Measurements from ENCODE around the gene TLR9. TPM values are rescaled to one million over a fixed set of nuclear protein-coding genes. Genes with fewer than 3 reads are reported as not detected.

TLR9 gene
- total and polyA plus RNA-seq, 9 of the 15 experiments (the other 6 are each of a cell fraction or from before 2014, with no cell fraction given), result not detected

DNA sequence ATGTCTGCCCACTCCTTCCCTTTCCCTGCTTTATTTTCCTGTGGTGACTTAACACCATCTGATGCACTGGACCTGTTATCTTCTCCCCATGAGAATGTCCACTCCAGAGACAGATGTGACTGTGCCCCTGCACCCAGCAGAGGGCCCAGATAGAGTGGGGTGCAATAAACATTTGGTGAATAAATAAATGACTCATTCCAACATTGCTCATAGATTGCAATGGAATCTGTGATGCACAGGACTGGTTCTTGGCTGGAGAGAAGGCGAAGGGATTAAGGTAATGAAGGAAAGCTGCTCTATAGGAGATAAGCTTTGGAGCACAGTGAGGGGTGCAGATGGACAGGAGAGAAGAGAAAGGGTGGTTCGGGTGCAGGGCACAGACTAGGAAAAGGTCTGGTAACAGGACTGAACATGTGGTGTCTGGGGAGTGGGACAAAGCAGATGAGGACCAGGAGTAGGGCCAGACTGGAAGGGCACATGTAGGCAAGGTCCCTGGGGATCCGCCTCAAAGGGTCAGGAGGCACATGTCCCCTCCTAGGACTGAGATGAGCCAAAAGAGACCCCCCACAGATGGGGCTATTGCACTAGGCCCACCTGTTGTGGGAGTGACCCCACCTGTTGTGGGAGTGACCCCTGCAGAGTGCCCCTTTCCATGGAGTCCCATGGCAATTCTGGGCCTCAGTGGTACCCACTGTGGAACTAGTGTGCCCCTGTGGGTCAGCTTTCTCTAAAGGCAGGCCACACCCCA, 53.8 kb downstream of the TLR9 start (continued):
- TF ChIP-seq, protein P1, sequence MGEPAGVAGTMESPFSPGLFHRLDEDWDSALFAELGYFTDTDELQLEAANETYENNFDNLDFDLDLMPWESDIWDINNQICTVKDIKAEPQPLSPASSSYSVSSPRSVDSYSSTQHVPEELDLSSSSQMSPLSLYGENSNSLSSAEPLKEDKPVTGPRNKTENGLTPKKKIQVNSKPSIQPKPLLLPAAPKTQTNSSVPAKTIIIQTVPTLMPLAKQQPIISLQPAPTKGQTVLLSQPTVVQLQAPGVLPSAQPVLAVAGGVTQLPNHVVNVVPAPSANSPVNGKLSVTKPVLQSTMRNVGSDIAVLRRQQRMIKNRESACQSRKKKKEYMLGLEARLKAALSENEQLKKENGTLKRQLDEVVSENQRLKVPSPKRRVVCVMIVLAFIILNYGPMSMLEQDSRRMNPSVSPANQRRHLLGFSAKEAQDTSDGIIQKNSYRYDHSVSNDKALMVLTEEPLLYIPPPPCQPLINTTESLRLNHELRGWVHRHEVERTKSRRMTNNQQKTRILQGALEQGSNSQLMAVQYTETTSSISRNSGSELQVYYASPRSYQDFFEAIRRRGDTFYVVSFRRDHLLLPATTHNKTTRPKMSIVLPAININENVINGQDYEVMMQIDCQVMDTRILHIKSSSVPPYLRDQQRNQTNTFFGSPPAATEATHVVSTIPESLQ (CRISPR knock-in tag; IDR thresholded peaks at IDR 0.05), result no peak
- TF ChIP-seq ELF1 (tag; IDR thresholded peaks at IDR 0.05), result no peak
- TF ChIP-seq, protein P2, sequence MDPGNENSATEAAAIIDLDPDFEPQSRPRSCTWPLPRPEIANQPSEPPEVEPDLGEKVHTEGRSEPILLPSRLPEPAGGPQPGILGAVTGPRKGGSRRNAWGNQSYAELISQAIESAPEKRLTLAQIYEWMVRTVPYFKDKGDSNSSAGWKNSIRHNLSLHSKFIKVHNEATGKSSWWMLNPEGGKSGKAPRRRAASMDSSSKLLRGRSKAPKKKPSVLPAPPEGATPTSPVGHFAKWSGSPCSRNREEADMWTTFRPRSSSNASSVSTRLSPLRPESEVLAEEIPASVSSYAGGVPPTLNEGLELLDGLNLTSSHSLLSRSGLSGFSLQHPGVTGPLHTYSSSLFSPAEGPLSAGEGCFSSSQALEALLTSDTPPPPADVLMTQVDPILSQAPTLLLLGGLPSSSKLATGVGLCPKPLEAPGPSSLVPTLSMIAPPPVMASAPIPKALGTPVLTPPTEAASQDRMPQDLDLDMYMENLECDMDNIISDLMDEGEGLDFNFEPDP (CRISPR knock-in tag; IDR thresholded peaks at IDR 0.05), result no peak
- no peak for TF ChIP-seq ZNF79 (CRISPR knock-in tag; IDR thresholded peaks at IDR 0.05; ENCODE audit: low read depth)
- TF ChIP-seq ETS2 (tag; IDR thresholded peaks at IDR 0.05; ENCODE audit: borderline replicate concordance, poor library complexity, severe bottlenecking), result no peak
- peak; percentile 67 for TF ChIP-seq NCOR1 (IDR thresholded peaks at IDR 0.05)
- TF ChIP-seq, protein P3, sequence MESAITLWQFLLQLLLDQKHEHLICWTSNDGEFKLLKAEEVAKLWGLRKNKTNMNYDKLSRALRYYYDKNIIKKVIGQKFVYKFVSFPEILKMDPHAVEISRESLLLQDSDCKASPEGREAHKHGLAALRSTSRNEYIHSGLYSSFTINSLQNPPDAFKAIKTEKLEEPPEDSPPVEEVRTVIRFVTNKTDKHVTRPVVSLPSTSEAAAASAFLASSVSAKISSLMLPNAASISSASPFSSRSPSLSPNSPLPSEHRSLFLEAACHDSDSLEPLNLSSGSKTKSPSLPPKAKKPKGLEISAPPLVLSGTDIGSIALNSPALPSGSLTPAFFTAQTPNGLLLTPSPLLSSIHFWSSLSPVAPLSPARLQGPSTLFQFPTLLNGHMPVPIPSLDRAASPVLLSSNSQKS (CRISPR knock-in tag; IDR thresholded peaks at IDR 0.05), result no peak
- TF ChIP-seq TRIM28 (IDR thresholded peaks at IDR 0.05), result no peak
- no peak for TF ChIP-seq PHF20 (IDR thresholded peaks at IDR 0.05; ENCODE audit: partially characterized antibody)
- TF ChIP-seq ZNF699 (CRISPR knock-in tag; IDR thresholded peaks at IDR 0.05; ENCODE audit: insufficient replicate concordance), result no peak
- TF ChIP-seq SLC30A9 (CRISPR knock-in tag; IDR thresholded peaks at IDR 0.05), result no peak
- TF ChIP-seq ZSCAN32 (CRISPR knock-in tag; IDR thresholded peaks at IDR 0.05), result no peak
- no peak for TF ChIP-seq ILF3 (IDR thresholded peaks at IDR 0.05; ENCODE audit: borderline replicate concordance)
- no peak for TF ChIP-seq ZNF140 (CRISPR knock-in tag; IDR thresholded peaks at IDR 0.05)
- TF ChIP-seq E2F3 (CRISPR knock-in tag; IDR thresholded peaks at IDR 0.05), result no peak
- TF ChIP-seq CBFA2T2 (conservative IDR thresholded peaks at IDR 0.05), result peak; percentile 83
- peak; percentile 47; the same call in 1 of the 2 replicates for TF ChIP-seq DPF2 (IDR thresholded peaks at IDR 0.05)
- no peak for TF ChIP-seq ZNF77 (CRISPR knock-in tag; IDR thresholded peaks at IDR 0.05)
- TF ChIP-seq PCBP2 (IDR thresholded peaks at IDR 0.05; ENCODE audit: low read depth, low read length, poor library complexity, severe bottlenecking), result no peak
- TF ChIP-seq TFAM (CRISPR knock-in tag; conservative IDR thresholded peaks at IDR 0.05), result no peak
- no peak for TF ChIP-seq SNRNP70 (optimal IDR thresholded peaks at IDR 0.05; ENCODE audit: low read depth, low read length)
- TF ChIP-seq ARID1B (IDR thresholded peaks at IDR 0.05), result peak; percentile 75
- no peak for TF ChIP-seq SP1 (CRISPR knock-in tag; IDR thresholded peaks at IDR 0.05)
- peak; percentile 65; the same call in 1 of the 2 replicates for TF ChIP-seq SMARCA4 (IDR thresholded peaks at IDR 0.05)
- peak; percentile 55; the same call in 1 of the 2 replicates for TF ChIP-seq JUND (IDR thresholded peaks at IDR 0.05; ENCODE audit: borderline replicate concordance, low read depth, low read length)
- TF ChIP-seq JUND (tag; IDR thresholded peaks at IDR 0.05; ENCODE audit: borderline replicate concordance, low read depth, low read length), result peak; percentile 55; the same call in 1 of the 3 replicates
- no peak for TF ChIP-seq KLF16 (IDR thresholded peaks at IDR 0.05)
- TF ChIP-seq ZNF551 (CRISPR knock-in tag; IDR thresholded peaks at IDR 0.05), result no peak

Data from K562 (cell line).